ENCODE data around the gene POGZ.

POGZ gene

DNA sequence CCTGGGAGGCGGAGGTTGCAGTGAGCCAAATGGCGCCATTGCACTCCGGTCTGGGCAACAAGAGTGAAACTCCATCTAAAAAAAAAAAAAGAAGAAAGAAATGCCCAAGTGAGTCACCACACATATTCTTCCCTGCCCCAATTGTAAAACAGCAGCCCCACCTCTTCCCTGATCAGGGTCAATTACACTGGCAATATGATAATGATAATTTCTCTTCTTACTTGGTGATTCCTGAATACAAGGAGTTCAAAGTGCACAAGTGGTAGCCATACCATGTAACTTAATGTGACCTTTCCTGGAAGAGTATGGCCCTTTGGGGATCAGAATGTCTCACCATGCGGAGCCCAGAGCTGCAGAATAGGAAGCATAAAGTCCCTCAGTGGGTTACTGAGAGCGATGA is 40.1 kb upstream of the POGZ start:
- no peak overlapping the region for H3K4me3 ChIP-seq (ENCODE audit: low read depth in 1 of 5, low read length in 5 of 5)
- no peak overlapping the region for H3K9ac ChIP-seq (ENCODE audit: low read length in 5 of 5)

GRCh38 chr1:151495316-151495715 is 36.0 kb upstream of the POGZ start:
- Histone ChIP-seq H3K9ac (ENCODE audit: low read length in 5 of 5) (no peak overlapping the region), H3K36me3 (ENCODE audit: control insufficient read depth in 5 of 5, insufficient read depth in 5 of 5, low read length in 5 of 5) (no peaks in the 10 kb centered on the region), H3K27ac (ENCODE audit: low read depth, low read length) (no peak overlapping the region), H3K9me3 (ENCODE audit: control insufficient read depth in 5 of 5, low read length in 5 of 5) (no peaks in the 10 kb centered on the region), H3K27me3 (ENCODE audit: control insufficient read depth in 5 of 5, insufficient read depth in 4 of 5, low read length in 5 of 5) (peaks cover 0 to 3% (median 0%) of the 10 kb centered on the region in 5 donors), H3K4me3 (ENCODE audit: low read depth in 1 of 5, low read length in 5 of 5) (no peak overlapping the region), H3K4me1 (ENCODE audit: control insufficient read depth in 5 of 5, insufficient read depth in 5 of 5, low read length in 5 of 5) (peaks cover 0 to 6% (median 0%) of the 10 kb centered on the region in 5 donors)

More for the DNA sequence above, 40.1 kb upstream of the POGZ start:
- H3K4me1 ChIP-seq (ENCODE audit: control insufficient read depth in 5 of 5, insufficient read depth in 5 of 5, low read length in 5 of 5) = peaks cover 0 to 5% (median 0%) of the 10 kb centered on the region in 5 donors
- no peaks in the 10 kb centered on the region for H3K36me3 ChIP-seq (ENCODE audit: control insufficient read depth in 5 of 5, insufficient read depth in 5 of 5, low read length in 5 of 5)
- H3K27me3 ChIP-seq (ENCODE audit: control insufficient read depth in 5 of 5, insufficient read depth in 4 of 5, low read length in 5 of 5) = peaks cover 0 to 3% (median 0%) of the 10 kb centered on the region in 5 donors
- no peaks in the 10 kb centered on the region for H3K9me3 ChIP-seq (ENCODE audit: control insufficient read depth in 5 of 5, low read length in 5 of 5)
- H3K27ac ChIP-seq (ENCODE audit: low read depth, low read length) = no peak overlapping the region

- H3K4me3 ChIP-seq (ENCODE audit: low read depth in 1 of 5, low read length in 5 of 5) = no peak overlapping the region
- H3K27ac ChIP-seq (ENCODE audit: low read depth, low read length) = no peak overlapping the region
- H3K27me3 ChIP-seq (ENCODE audit: control insufficient read depth in 5 of 5, insufficient read depth in 4 of 5, low read length in 5 of 5) = no peaks in the 10 kb centered on the region
- H3K4me1 ChIP-seq (ENCODE audit: control insufficient read depth in 5 of 5, insufficient read depth in 5 of 5, low read length in 5 of 5) = peaks cover 0 to 6% (median 0%) of the 10 kb centered on the region in 5 donors
- H3K9me3 ChIP-seq (ENCODE audit: control insufficient read depth in 5 of 5, low read length in 5 of 5) = no peaks in the 10 kb centered on the region
- H3K36me3 ChIP-seq (ENCODE audit: control insufficient read depth in 5 of 5, insufficient read depth in 5 of 5, low read length in 5 of 5) = no peaks in the 10 kb centered on the region
- no peak overlapping the region for H3K9ac ChIP-seq (ENCODE audit: low read length in 5 of 5)
Observed at GRCh38 chr1:151494741-151495281, 35.5 kb upstream of the POGZ start.

DNA sequence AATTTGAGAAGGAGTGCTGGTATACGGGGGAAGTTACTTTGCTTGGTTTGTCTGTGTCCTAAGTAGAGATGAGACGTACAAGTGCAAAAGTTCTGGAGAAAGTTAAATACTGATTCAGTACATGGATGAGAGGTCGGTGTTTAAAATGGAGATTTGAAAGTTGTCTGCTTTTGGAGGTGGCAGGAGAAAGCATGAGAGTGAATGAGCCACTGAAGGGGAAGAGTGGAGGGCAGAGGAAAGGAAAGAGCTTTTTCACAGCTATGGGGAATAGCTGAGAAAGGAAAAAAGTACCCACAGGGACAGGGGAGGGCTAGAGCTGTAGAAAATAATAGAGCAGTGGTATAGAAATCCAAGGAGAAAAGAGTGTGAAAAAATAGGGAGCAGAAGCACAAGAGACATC is 33.7 kb upstream of the POGZ start:
- H3K27ac ChIP-seq (ENCODE audit: low read depth, low read length) = no peak overlapping the region
- H3K9ac ChIP-seq (ENCODE audit: low read length in 5 of 5) = no peak overlapping the region

GRCh38 chr1:151492120-151492519 is 32.8 kb upstream of the POGZ start:
- Histone ChIP-seq H3K9me3 (ENCODE audit: control insufficient read depth in 5 of 5, low read length in 5 of 5) (no peaks in the 10 kb centered on the region), H3K27me3 (ENCODE audit: control insufficient read depth in 5 of 5, insufficient read depth in 4 of 5, low read length in 5 of 5) (no peaks in the 10 kb centered on the region), H3K27ac (ENCODE audit: low read depth, low read length) (no peak overlapping the region), H3K4me1 (ENCODE audit: control insufficient read depth in 5 of 5, insufficient read depth in 5 of 5, low read length in 5 of 5) (peaks cover 0 to 6% (median 0%) of the 10 kb centered on the region in 5 donors), H3K36me3 (ENCODE audit: control insufficient read depth in 5 of 5, insufficient read depth in 5 of 5, low read length in 5 of 5) (no peaks in the 10 kb centered on the region), H3K4me3 (ENCODE audit: low read depth in 1 of 5, low read length in 5 of 5) (no peak overlapping the region), H3K9ac (ENCODE audit: low read length in 5 of 5) (no peak overlapping the region)

More for the DNA sequence above, 33.7 kb upstream of the POGZ start:
- H3K36me3 ChIP-seq (ENCODE audit: control insufficient read depth in 5 of 5, insufficient read depth in 5 of 5, low read length in 5 of 5) = no peaks in the 10 kb centered on the region
- H3K27me3 ChIP-seq (ENCODE audit: control insufficient read depth in 5 of 5, insufficient read depth in 4 of 5, low read length in 5 of 5) = no peaks in the 10 kb centered on the region
- no peaks in the 10 kb centered on the region for H3K9me3 ChIP-seq (ENCODE audit: control insufficient read depth in 5 of 5, low read length in 5 of 5)
- H3K4me1 ChIP-seq (ENCODE audit: control insufficient read depth in 5 of 5, insufficient read depth in 5 of 5, low read length in 5 of 5) = peaks cover 0 to 6% (median 0%) of the 10 kb centered on the region in 5 donors
- no peak overlapping the region for H3K4me3 ChIP-seq (ENCODE audit: low read depth in 1 of 5, low read length in 5 of 5)

DNA sequence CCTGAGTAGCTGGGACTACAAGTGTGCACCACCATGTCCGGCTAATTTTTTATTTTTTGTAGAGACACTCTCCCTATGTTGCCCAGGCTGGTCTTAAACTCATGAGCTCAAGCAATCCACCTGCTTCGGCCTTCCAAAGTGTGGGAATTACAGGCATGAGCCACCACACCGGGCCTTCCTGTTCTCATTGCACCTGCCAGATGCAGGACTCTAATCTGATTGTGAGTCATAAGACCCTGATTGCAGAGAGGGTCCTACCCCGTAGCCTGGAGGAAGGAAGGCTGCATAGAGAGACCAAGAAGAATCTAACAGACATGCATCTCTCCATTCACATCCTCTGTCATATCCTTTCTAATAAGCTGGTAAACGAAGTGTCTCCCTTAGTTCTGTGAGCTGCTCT is 32.3 kb upstream of the POGZ start:
- no peaks in the 10 kb centered on the region for H3K36me3 ChIP-seq (ENCODE audit: control insufficient read depth in 5 of 5, insufficient read depth in 5 of 5, low read length in 5 of 5)
- H3K4me3 ChIP-seq (ENCODE audit: low read depth in 1 of 5, low read length in 5 of 5) = no peak overlapping the region
- H3K9ac ChIP-seq (ENCODE audit: low read length in 5 of 5) = no peak overlapping the region
- H3K4me1 ChIP-seq (ENCODE audit: control insufficient read depth in 5 of 5, insufficient read depth in 5 of 5, low read length in 5 of 5) = peaks cover 0 to 6% (median 0%) of the 10 kb centered on the region in 5 donors
- no peaks in the 10 kb centered on the region for H3K9me3 ChIP-seq (ENCODE audit: control insufficient read depth in 5 of 5, low read length in 5 of 5)
- H3K27ac ChIP-seq (ENCODE audit: low read depth, low read length) = no peak overlapping the region
- H3K27me3 ChIP-seq (ENCODE audit: control insufficient read depth in 5 of 5, insufficient read depth in 4 of 5, low read length in 5 of 5) = no peaks in the 10 kb centered on the region

GRCh38 chr1:151486557-151486956 is 27.3 kb upstream of the POGZ start:
- no peaks in the 10 kb centered on the region for H3K4me1 ChIP-seq (ENCODE audit: control insufficient read depth in 5 of 5, insufficient read depth in 5 of 5, low read length in 5 of 5)
- H3K9me3 ChIP-seq (ENCODE audit: control insufficient read depth in 5 of 5, low read length in 5 of 5) = peaks cover 0 to 6% (median 4%) of the 10 kb centered on the region in 5 donors
- H3K9ac ChIP-seq (ENCODE audit: low read length in 5 of 5) = no peak overlapping the region
- H3K27me3 ChIP-seq (ENCODE audit: control insufficient read depth in 5 of 5, insufficient read depth in 4 of 5, low read length in 5 of 5) = no peaks in the 10 kb centered on the region
- H3K36me3 ChIP-seq (ENCODE audit: control insufficient read depth in 5 of 5, insufficient read depth in 5 of 5, low read length in 5 of 5) = no peaks in the 10 kb centered on the region
- H3K4me3 ChIP-seq (ENCODE audit: low read depth in 1 of 5, low read length in 5 of 5) = no peak overlapping the region
- H3K27ac ChIP-seq (ENCODE audit: low read depth, low read length) = no peak overlapping the region

DNA sequence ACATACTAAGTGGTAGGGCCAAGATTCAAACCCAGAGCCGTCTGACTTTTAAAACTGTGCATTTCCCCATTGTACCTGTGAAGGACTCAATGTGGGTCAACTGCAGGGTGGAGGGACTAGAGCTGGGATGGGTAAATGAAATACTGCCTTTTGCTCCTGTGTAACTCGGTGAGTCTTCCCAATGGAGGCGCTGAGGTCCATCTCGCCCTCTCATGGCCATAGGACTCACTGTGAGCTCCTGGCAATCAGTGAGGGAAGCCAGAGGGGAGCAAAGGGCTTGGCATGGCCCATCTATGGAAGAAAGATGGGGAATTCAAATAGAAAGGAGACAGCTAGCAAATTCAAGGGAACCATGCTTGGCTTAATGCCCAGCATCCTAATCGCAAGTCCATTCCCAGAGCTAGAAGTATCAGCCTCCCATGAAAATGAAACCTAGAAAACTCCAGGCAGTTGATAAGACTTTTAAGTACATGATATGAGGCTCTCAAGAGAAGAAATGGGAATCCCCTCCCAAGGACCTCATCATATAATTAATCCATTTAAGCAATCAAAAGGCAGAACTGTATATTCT is 26.5 kb upstream of the POGZ start:
- no peak overlapping the region for H3K4me3 ChIP-seq (ENCODE audit: low read depth in 1 of 5, low read length in 5 of 5)
- H3K4me1 ChIP-seq (ENCODE audit: control insufficient read depth in 5 of 5, insufficient read depth in 5 of 5, low read length in 5 of 5) = no peaks in the 10 kb centered on the region
- no peaks in the 10 kb centered on the region for H3K36me3 ChIP-seq (ENCODE audit: control insufficient read depth in 5 of 5, insufficient read depth in 5 of 5, low read length in 5 of 5)
- H3K9me3 ChIP-seq (ENCODE audit: control insufficient read depth in 5 of 5, low read length in 5 of 5) = peaks cover 0 to 6% (median 4%) of the 10 kb centered on the region in 5 donors
- no peaks in the 10 kb centered on the region for H3K27me3 ChIP-seq (ENCODE audit: control insufficient read depth in 5 of 5, insufficient read depth in 4 of 5, low read length in 5 of 5)
- no peak overlapping the region for H3K9ac ChIP-seq (ENCODE audit: low read length in 5 of 5)
- no peak overlapping the region for H3K27ac ChIP-seq (ENCODE audit: low read depth, low read length)

DNA sequence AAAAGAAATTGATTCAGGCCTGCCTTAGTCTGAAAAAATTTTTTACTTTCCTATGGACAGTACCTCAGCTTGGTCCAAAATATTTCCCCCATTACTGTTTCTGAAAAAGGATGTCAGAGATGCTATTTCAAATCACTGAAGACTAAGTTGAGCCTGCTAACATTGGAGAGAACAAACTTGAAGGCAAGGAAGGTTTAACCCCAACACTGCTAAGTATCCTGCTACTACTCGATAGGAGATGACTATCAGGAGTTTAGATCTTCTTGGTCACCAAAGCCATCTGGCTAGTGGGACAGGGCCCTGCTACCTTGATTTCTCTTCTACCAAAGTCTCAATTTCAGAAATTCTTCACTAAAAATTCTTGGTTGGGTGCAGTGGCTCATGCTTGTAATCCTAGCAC is 22.7 kb upstream of the POGZ start:
- H3K4me1 ChIP-seq (ENCODE audit: control insufficient read depth in 5 of 5, insufficient read depth in 5 of 5, low read length in 5 of 5) = no peaks in the 10 kb centered on the region
- H3K36me3 ChIP-seq (ENCODE audit: control insufficient read depth in 5 of 5, insufficient read depth in 5 of 5, low read length in 5 of 5) = no peaks in the 10 kb centered on the region
- H3K4me3 ChIP-seq (ENCODE audit: low read depth in 1 of 5, low read length in 5 of 5) = no peak overlapping the region
- H3K27me3 ChIP-seq (ENCODE audit: control insufficient read depth in 5 of 5, insufficient read depth in 4 of 5, low read length in 5 of 5) = no peaks in the 10 kb centered on the region
- H3K9ac ChIP-seq (ENCODE audit: low read length in 5 of 5) = no peak overlapping the region
- peaks cover 0 to 6% (median 4%) of the 10 kb centered on the region in 5 donors for H3K9me3 ChIP-seq (ENCODE audit: control insufficient read depth in 5 of 5, low read length in 5 of 5)
- H3K27ac ChIP-seq (ENCODE audit: low read depth, low read length) = no peak overlapping the region

DNA sequence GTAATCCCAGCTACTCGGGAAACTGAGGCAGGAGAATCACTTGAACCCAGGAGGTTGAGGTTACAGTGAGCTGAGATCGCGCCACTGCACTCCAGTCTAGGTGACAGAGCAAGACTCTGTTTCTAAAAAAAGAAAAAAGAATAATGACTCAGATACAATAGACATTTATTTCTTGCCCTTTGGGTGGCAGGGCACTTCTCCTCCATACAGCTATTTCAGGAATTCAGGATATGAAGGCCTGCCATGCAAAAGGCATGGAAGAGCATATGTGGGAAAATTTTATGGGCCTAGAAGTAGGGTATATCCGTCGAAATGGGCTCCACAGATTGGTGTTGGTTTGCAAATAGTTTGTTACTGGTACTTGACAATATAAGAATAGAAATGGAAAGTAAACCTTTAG is 20.2 kb upstream of the POGZ start:
- Histone ChIP-seq H3K9ac (ENCODE audit: low read length in 5 of 5) (no peak overlapping the region), H3K4me3 (ENCODE audit: low read depth in 1 of 5, low read length in 5 of 5) (no peak overlapping the region), H3K36me3 (ENCODE audit: control insufficient read depth in 5 of 5, insufficient read depth in 5 of 5, low read length in 5 of 5) (no peaks in the 10 kb centered on the region), H3K4me1 (ENCODE audit: control insufficient read depth in 5 of 5, insufficient read depth in 5 of 5, low read length in 5 of 5) (no peaks in the 10 kb centered on the region), H3K27ac (ENCODE audit: low read depth, low read length) (no peak overlapping the region), H3K9me3 (ENCODE audit: control insufficient read depth in 5 of 5, low read length in 5 of 5) (peaks cover 0 to 6% (median 4%) of the 10 kb centered on the region in 5 donors), H3K27me3 (ENCODE audit: control insufficient read depth in 5 of 5, insufficient read depth in 4 of 5, low read length in 5 of 5) (no peaks in the 10 kb centered on the region)
